GM12801 (cell line): Measurements from ENCODE around the gene INMT.

ENCODE experiments used
- CTCF ChIP-seq: IDR thresholded peaks from one replicate; pipeline ENCODE4 v1.5.1; 2011; ENCODE audit warnings: control low read depth; ENCODE audit not compliant: insufficient read length; ENCODE audit errors: extremely low read depth

The INMT gene

DNA sequence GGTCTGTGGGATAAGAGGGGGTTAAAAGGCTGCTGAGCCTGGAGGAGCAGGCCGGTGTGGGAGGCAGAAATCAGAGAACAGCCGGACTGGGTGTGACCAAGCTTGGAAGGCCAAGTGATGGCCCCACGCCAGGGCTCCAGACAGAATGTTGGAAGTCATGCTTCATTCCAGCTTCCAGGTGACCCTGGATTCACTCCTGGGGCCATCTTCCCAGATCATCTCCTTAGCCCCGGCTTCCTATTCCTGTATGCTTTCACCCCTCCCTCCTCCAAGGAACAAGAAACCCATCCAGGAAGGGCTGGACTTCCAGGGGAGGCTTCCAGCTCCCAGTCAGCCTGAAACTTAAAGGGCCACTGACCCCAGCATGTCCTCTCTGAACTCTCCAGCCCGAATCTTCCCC lies 1.0 kb downstream of the INMT start:
- no peak for TF ChIP-seq CTCF

DNA sequence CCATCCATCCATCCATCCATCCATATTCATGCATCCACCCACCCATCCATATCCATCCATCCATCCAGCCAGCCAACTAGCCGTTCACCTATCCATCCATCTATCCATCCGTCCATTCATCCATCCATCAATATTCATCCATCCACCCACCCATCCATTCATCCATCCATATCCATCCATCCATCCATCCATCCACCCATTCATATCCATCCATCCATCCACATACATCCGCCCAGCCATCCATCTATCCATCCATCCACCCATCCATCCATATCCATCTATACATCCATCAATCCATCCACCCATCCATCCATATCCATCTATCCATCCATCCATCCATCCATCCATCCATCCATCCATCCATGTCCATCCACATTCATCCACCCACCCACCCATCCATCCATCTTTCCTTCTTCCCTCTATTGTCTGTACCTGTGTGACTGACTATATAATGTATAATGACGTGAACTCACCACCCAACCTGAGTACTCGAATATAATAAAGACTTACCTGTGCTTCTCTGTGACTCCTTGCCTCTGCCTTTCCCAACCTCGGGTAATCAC lies 2.5 kb downstream of the INMT start:
- no peak for TF ChIP-seq CTCF

DNA sequence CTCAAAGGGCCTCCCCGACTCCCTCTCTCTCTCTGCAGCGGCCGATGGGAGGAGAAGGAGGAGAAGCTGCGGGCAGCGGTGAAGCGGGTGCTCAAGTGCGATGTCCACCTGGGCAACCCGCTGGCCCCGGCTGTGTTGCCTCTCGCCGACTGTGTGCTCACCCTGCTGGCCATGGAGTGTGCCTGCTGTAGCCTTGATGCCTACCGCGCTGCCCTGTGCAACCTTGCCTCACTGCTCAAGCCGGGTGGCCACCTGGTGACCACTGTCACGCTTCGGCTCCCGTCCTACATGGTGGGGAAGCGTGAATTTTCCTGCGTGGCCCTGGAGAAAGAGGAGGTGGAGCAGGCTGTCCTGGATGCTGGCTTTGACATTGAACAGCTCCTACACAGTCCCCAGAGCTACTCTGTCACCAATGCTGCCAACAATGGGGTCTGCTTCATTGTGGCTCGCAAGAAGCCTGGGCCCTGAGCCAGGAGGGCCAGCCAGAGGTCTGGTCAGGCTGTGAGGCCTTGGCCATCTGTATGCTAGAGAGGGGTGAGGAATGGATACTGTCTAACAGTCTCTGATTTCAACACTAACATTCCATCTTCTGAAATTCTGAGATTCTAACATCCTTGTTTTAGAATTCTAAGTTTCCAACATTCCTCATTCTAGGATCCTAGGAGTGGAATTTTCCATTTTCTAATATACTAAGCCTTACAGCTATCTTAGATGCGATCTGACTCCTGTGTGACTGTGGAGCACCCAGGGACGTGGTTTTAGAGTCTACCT lies 3.6 kb downstream of the INMT start:
- no peak for TF ChIP-seq CTCF

DNA sequence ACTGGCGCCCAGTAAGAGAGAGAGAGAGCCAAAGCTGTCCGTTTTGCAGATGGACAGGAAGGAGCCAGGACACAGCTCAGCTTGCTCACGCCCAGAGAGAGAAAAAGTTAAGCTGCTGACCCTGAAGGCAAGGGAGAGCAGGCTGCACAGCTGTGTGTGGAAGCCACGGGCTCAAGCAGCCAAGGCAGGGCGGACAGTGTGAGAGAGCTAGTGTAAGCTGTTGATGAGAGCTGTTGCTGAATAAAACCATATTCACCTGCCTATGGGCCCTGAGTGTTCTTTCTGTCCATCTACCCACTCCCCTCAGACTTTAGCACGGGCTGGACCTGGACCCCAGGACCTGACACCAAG lies 5.4 kb downstream of the INMT start:
- TF ChIP-seq CTCF: no peak

GRCh38 chr7:30760514-30761213 lies 8.7 kb downstream of the INMT start:
- TF ChIP-seq CTCF: no peak

DNA sequence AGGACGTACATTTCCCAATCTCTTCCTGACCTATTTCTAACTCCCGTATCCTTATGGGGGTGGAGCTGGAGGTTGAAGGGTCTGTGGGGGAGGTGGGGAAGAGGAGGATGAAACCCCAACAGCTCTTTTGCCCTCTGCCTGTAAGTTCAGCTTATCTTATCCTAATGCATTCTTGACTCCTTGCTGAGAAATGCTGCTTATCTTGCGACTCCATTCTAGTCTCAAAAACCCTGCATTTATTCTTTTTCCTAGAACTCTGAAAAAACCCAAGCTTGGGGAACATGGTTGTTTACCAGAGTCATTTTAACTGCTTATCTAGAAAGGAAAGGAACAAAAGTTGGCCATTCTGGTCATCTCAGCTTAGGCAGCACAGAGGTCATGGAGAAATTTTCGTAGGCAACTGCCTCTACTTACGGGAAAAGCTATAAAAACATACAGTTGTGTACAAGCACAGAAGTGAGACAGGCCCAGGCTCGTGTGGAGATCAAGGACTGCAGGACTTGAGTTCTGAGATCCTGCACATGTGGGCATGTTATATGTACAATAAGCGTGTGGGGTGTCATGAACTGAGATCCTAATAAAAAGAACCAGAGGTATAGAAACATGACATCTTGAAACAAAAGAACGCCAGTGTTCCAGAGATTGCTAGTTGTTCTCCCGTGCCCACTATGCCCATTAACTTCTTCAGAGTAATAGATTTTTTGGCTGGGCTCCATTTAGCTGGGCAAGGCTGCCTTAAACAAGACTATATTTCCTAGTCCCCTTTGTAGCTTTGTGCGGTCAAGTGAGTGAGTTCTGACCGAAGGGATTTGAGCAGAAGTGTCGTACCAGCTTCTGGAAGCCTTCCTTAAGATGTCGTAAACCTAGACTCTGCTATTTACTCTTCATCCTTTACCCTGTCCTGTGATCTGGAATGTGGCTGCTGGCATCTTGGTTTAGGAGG lies 9.6 kb downstream of the INMT start:
- no peak for TF ChIP-seq CTCF
